ENCODE data around the gene SMURF2. TPM values are rescaled to one million over a fixed set of nuclear protein-coding genes. Genes with fewer than 3 reads are reported as not detected.
A peak's percentile ranks its signal among the peaks of the same experiment; 100 is the strongest.

Gene SMURF2
- total and polyA plus RNA-seq, 9 of the 15 experiments (the other 6 are each of a cell fraction or from before 2014, with no cell fraction given) = 3.8 to 22.0 (median 14.8) TPM

DNA sequence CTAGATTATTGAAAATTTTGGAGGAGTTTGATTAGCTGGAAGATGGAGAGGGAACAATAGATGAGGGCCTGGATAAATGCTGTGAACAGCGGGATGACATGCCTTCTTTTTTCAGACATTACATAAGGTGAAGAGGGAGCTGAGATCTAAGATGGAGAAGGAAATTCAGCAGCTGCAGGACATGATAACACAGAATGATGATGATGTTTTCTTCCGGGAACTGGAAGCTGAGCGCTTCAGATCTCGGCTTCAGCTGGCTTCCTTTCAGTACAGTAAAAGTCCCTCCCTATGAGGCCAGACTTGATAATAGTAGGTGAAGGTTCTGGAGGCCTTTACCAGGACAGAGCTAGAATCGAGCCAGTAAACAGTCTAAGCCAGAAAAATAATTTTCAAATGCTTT, 124.6 kb downstream of the SMURF2 start (continued):
- TF ChIP-seq PHF8 (IDR thresholded peaks at IDR 0.05; ENCODE audit: borderline replicate concordance, low read length) (no peak), MAFF (IDR thresholded peaks at IDR 0.05; ENCODE audit: low read length) (0 out of 2 replicates have a peak, but pooled peaks have one; percentile 14), ZNF583 (CRISPR knock-in tag; IDR thresholded peaks at IDR 0.05) (no peak), CBFA2T2 (conservative IDR thresholded peaks at IDR 0.05) (peak; percentile 86), MAZ (CRISPR knock-in tag; conservative IDR thresholded peaks at IDR 0.05 in 1 of 2, IDR thresholded peaks at IDR 0.05 in 1 of 2) (no peak), L3MBTL2 (IDR thresholded peaks at IDR 0.05) (no peak), ZNF507 (tag; conservative IDR thresholded peaks at IDR 0.05) (no peak), HNRNPL (IDR thresholded peaks at IDR 0.05; ENCODE audit: low read depth, low read length) (no peak), ZNF354B (CRISPR knock-in tag; IDR thresholded peaks at IDR 0.05) (no peak), NR4A1 (CRISPR knock-in tag; IDR thresholded peaks at IDR 0.05) (no peak), NR4A1 (tag; IDR thresholded peaks at IDR 0.05) (no peak), ZNF75A (CRISPR knock-in tag; IDR thresholded peaks at IDR 0.05) (no peak), NRF1 (conservative IDR thresholded peaks at IDR 0.05 in 1 of 2, IDR thresholded peaks at IDR 0.05 in 1 of 2) (no peak), TCF3 (CRISPR knock-in tag; IDR thresholded peaks at IDR 0.05) (peak; percentile 92), ZNF717 (CRISPR knock-in tag; IDR thresholded peaks at IDR 0.05) (no peak), ZNF561 (CRISPR knock-in tag; conservative IDR thresholded peaks at IDR 0.05) (no peak)
- TF ChIP-seq, protein P1, sequence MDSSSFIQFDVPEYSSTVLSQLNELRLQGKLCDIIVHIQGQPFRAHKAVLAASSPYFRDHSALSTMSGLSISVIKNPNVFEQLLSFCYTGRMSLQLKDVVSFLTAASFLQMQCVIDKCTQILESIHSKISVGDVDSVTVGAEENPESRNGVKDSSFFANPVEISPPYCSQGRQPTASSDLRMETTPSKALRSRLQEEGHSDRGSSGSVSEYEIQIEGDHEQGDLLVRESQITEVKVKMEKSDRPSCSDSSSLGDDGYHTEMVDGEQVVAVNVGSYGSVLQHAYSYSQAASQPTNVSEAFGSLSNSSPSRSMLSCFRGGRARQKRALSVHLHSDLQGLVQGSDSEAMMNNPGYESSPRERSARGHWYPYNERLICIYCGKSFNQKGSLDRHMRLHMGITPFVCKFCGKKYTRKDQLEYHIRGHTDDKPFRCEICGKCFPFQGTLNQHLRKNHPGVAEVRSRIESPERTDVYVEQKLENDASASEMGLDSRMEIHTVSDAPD (CRISPR knock-in tag; IDR thresholded peaks at IDR 0.05) = no peak
- TF ChIP-seq, protein P2, sequence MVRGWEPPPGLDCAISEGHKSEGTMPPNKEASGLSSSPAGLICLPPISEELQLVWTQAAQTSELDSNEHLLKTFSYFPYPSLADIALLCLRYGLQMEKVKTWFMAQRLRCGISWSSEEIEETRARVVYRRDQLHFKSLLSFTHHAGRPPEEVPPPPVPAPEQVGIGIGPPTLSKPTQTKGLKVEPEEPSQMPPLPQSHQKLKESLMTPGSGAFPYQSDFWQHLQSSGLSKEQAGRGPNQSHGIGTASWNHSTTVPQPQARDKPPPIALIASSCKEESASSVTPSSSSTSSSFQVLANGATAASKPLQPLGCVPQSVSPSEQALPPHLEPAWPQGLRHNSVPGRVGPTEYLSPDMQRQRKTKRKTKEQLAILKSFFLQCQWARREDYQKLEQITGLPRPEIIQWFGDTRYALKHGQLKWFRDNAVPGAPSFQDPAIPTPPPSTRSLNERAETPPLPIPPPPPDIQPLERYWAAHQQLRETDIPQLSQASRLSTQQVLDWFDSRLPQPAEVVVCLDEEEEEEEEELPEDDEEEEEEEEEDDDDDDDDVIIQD (CRISPR knock-in tag; IDR thresholded peaks at IDR 0.05) = no peak
- TF ChIP-seq, protein P3, sequence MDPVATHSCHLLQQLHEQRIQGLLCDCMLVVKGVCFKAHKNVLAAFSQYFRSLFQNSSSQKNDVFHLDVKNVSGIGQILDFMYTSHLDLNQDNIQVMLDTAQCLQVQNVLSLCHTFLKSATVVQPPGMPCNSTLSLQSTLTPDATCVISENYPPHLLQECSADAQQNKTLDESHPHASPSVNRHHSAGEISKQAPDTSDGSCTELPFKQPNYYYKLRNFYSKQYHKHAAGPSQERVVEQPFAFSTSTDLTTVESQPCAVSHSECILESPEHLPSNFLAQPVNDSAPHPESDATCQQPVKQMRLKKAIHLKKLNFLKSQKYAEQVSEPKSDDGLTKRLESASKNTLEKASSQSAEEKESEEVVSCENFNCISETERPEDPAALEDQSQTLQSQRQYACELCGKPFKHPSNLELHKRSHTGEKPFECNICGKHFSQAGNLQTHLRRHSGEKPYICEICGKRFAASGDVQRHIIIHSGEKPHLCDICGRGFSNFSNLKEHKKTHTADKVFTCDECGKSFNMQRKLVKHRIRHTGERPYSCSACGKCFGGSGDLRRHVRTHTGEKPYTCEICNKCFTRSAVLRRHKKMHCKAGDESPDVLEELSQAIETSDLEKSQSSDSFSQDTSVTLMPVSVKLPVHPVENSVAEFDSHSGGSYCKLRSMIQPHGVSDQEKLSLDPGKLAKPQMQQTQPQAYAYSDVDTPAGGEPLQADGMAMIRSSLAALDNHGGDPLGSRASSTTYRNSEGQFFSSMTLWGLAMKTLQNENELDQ (CRISPR knock-in tag; IDR thresholded peaks at IDR 0.05; ENCODE audit: borderline replicate concordance) = no peak
- TF ChIP-seq, protein P4, sequence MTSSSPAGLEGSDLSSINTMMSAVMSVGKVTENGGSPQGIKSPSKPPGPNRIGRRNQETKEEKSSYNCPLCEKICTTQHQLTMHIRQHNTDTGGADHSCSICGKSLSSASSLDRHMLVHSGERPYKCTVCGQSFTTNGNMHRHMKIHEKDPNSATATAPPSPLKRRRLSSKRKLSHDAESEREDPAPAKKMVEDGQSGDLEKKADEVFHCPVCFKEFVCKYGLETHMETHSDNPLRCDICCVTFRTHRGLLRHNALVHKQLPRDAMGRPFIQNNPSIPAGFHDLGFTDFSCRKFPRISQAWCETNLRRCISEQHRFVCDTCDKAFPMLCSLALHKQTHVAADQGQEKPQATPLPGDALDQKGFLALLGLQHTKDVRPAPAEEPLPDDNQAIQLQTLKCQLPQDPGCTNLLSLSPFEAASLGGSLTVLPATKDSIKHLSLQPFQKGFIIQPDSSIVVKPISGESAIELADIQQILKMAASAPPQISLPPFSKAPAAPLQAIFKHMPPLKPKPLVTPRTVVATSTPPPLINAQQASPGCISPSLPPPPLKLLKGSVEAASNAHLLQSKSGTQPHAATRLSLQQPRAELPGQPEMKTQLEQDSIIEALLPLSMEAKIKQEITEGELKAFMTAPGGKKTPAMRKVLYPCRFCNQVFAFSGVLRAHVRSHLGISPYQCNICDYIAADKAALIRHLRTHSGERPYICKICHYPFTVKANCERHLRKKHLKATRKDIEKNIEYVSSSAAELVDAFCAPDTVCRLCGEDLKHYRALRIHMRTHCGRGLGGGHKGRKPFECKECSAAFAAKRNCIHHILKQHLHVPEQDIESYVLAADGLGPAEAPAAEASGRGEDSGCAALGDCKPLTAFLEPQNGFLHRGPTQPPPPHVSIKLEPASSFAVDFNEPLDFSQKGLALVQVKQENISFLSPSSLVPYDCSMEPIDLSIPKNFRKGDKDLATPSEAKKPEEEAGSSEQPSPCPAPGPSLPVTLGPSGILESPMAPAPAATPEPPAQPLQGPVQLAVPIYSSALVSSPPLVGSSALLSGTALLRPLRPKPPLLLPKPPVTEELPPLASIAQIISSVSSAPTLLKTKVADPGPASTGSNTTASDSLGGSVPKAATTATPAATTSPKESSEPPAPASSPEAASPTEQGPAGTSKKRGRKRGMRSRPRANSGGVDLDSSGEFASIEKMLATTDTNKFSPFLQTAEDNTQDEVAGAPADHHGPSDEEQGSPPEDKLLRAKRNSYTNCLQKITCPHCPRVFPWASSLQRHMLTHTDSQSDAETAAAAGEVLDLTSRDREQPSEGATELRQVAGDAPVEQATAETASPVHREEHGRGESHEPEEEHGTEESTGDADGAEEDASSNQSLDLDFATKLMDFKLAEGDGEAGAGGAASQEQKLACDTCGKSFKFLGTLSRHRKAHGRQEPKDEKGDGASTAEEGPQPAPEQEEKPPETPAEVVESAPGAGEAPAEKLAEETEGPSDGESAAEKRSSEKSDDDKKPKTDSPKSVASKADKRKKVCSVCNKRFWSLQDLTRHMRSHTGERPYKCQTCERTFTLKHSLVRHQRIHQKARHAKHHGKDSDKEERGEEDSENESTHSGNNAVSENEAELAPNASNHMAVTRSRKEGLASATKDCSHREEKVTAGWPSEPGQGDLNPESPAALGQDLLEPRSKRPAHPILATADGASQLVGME (CRISPR knock-in tag; IDR thresholded peaks at IDR 0.05) = no peak

Measured in K562 (cell line).